ENCODE results near the gene MYLK4. TPM values are rescaled to one million over a fixed set of nuclear protein-coding genes. Genes with fewer than 3 reads are reported as not detected.

Gene MYLK4
- total RNA-seq, 1 donor from 2014 or later, result 0.23 TPM

GRCh38 chr6:2797564-2798031 lies 46.9 kb upstream of the MYLK4 start:
- Mint-ChIP-seq H3K27me3 (ENCODE audit: low read depth, unreplicated experiment) (no peaks in the 10 kb centered on the region), H3K4me3 (ENCODE audit: unreplicated experiment) (no peak overlapping the region), H3K36me3 (ENCODE audit: low read depth, unreplicated experiment) (peaks cover 8% of the 10 kb centered on the region), H3K9me3 (ENCODE audit: unreplicated experiment) (no peaks in the 10 kb centered on the region), H3K27ac (ENCODE audit: unreplicated experiment) (no peak overlapping the region), H3K4me1 (ENCODE audit: low read depth, unreplicated experiment) (peaks cover 10% of the 10 kb centered on the region)
- H3K27me3 ChIP-seq (ENCODE audit: insufficient read depth, low read length), result no peaks in the 10 kb centered on the region
- H3K36me3 ChIP-seq (ENCODE audit: insufficient read depth, low read length), result no peaks in the 10 kb centered on the region
- no peak overlapping the region for H2AFZ ChIP-seq (ENCODE audit: low read depth, low read length)
- no peak overlapping the region for H3K27ac ChIP-seq (ENCODE audit: low read depth, low read length)
- no peak overlapping the region for H3K4me3 ChIP-seq (ENCODE audit: insufficient read depth, low read depth, low read length)
- DNase-seq (ENCODE audit: low read depth), result no peak
- no peak for FAIRE-seq
- H3K9ac ChIP-seq (ENCODE audit: low read length), result no peak overlapping the region
- no peak for TF ChIP-seq EZH2 (IDR thresholded peaks at IDR 0.05; ENCODE audit: insufficient read depth, low read length)
- TF ChIP-seq, protein P1, sequence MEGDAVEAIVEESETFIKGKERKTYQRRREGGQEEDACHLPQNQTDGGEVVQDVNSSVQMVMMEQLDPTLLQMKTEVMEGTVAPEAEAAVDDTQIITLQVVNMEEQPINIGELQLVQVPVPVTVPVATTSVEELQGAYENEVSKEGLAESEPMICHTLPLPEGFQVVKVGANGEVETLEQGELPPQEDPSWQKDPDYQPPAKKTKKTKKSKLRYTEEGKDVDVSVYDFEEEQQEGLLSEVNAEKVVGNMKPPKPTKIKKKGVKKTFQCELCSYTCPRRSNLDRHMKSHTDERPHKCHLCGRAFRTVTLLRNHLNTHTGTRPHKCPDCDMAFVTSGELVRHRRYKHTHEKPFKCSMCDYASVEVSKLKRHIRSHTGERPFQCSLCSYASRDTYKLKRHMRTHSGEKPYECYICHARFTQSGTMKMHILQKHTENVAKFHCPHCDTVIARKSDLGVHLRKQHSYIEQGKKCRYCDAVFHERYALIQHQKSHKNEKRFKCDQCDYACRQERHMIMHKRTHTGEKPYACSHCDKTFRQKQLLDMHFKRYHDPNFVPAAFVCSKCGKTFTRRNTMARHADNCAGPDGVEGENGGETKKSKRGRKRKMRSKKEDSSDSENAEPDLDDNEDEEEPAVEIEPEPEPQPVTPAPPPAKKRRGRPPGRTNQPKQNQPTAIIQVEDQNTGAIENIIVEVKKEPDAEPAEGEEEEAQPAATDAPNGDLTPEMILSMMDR (IDR thresholded peaks at IDR 0.05; ENCODE audit: insufficient read depth, low read depth, low read length), result no peak
- H3K4me1 ChIP-seq (ENCODE audit: insufficient read depth, low read length), result peaks cover 7% of the 10 kb centered on the region
- no peak overlapping the region for H3K4me2 ChIP-seq (ENCODE audit: low read length)
- H3K9me3 ChIP-seq (ENCODE audit: insufficient read depth, low read depth, low read length), result no peaks in the 10 kb centered on the region
- no peaks in the 10 kb centered on the region for H3K79me2 ChIP-seq (ENCODE audit: insufficient read depth, low read length)
- no peaks in the 10 kb centered on the region for H4K20me1 ChIP-seq (ENCODE audit: insufficient read depth, low read length)

DNA sequence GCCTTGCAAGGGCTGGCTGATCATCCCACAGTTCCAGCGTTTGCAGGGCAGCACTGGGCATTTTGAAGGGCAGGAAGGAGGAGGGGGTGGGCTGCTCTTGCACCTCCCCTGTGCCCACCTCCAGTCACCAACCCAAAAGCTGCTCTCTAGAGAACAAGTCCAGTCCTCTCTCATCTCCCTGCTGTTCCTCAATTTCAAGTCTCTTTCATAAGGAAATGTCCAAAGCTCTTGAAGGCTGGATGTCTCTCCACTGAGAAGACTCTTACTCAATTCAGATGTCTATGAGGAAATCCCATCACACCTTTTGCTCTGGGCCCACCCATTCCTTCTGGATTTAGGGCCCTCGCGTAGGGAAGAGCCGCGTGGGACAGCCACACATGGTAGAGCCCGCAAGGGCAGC lies 46.1 kb upstream of the MYLK4 start:
- no peak overlapping the region for H3K27ac Mint-ChIP-seq (ENCODE audit: unreplicated experiment)
- H3K4me1 Mint-ChIP-seq (ENCODE audit: low read depth, unreplicated experiment), result peaks cover 10% of the 10 kb centered on the region
- H3K79me2 ChIP-seq (ENCODE audit: insufficient read depth, low read length), result no peaks in the 10 kb centered on the region
- H3K4me1 ChIP-seq (ENCODE audit: insufficient read depth, low read length), result peaks cover 10% of the 10 kb centered on the region
- no peak overlapping the region for H3K4me3 ChIP-seq (ENCODE audit: insufficient read depth, low read depth, low read length)
- TF ChIP-seq, protein P1 (IDR thresholded peaks at IDR 0.05; ENCODE audit: insufficient read depth, low read depth, low read length), result no peak
- no peak for TF ChIP-seq EZH2 (IDR thresholded peaks at IDR 0.05; ENCODE audit: insufficient read depth, low read length)
- H3K36me3 ChIP-seq (ENCODE audit: insufficient read depth, low read length), result no peaks in the 10 kb centered on the region
- no peak overlapping the region for H3K9ac ChIP-seq (ENCODE audit: low read length)
- peaks cover 8% of the 10 kb centered on the region for H3K36me3 Mint-ChIP-seq (ENCODE audit: low read depth, unreplicated experiment)
- no peaks in the 10 kb centered on the region for H3K27me3 ChIP-seq (ENCODE audit: insufficient read depth, low read length)
- H3K27ac ChIP-seq (ENCODE audit: low read depth, low read length), result no peak overlapping the region
- H3K4me2 ChIP-seq (ENCODE audit: low read length), result no peak overlapping the region
- H3K9me3 ChIP-seq (ENCODE audit: insufficient read depth, low read depth, low read length), result no peaks in the 10 kb centered on the region
- H2AFZ ChIP-seq (ENCODE audit: low read depth, low read length), result no peak overlapping the region
- no peak for DNase-seq (ENCODE audit: low read depth)
- H3K27me3 Mint-ChIP-seq (ENCODE audit: low read depth, unreplicated experiment), result no peaks in the 10 kb centered on the region
- no peaks in the 10 kb centered on the region for H4K20me1 ChIP-seq (ENCODE audit: insufficient read depth, low read length)
- no peaks in the 10 kb centered on the region for H3K9me3 Mint-ChIP-seq (ENCODE audit: unreplicated experiment)
- FAIRE-seq, result no peak
- H3K4me3 Mint-ChIP-seq (ENCODE audit: unreplicated experiment), result no peak overlapping the region

- Histone ChIP-seq H3K79me2 (ENCODE audit: insufficient read depth, low read length) (no peaks in the 10 kb centered on the region), H2AFZ (ENCODE audit: low read depth, low read length) (no peak overlapping the region), H3K36me3 (ENCODE audit: insufficient read depth, low read length) (no peaks in the 10 kb centered on the region), H3K9ac (ENCODE audit: low read length) (no peak overlapping the region), H3K4me3 (ENCODE audit: insufficient read depth, low read depth, low read length) (no peak overlapping the region), H4K20me1 (ENCODE audit: insufficient read depth, low read length) (no peaks in the 10 kb centered on the region), H3K27ac (ENCODE audit: low read depth, low read length) (no peak overlapping the region), H3K4me2 (ENCODE audit: low read length) (no peak overlapping the region), H3K4me1 (ENCODE audit: insufficient read depth, low read length) (peaks cover 15% of the 10 kb centered on the region), H3K27me3 (ENCODE audit: insufficient read depth, low read length) (no peaks in the 10 kb centered on the region), H3K9me3 (ENCODE audit: insufficient read depth, low read depth, low read length) (no peaks in the 10 kb centered on the region)
- Mint-ChIP-seq H3K4me1 (ENCODE audit: low read depth, unreplicated experiment) (peaks cover 12% of the 10 kb centered on the region), H3K27ac (ENCODE audit: unreplicated experiment) (no peak overlapping the region), H3K9me3 (ENCODE audit: unreplicated experiment) (no peaks in the 10 kb centered on the region), H3K36me3 (ENCODE audit: low read depth, unreplicated experiment) (peaks cover 8% of the 10 kb centered on the region), H3K27me3 (ENCODE audit: low read depth, unreplicated experiment) (no peaks in the 10 kb centered on the region), H3K4me3 (ENCODE audit: unreplicated experiment) (no peak overlapping the region)
- TF ChIP-seq EZH2 (IDR thresholded peaks at IDR 0.05; ENCODE audit: insufficient read depth, low read length), result no peak
- TF ChIP-seq, protein P1 (IDR thresholded peaks at IDR 0.05; ENCODE audit: insufficient read depth, low read depth, low read length), result no peak
- no peak for DNase-seq (ENCODE audit: low read depth)
- FAIRE-seq, result no peak
Measured at GRCh38 chr6:2795956-2796355, 45.2 kb upstream of the MYLK4 start.

Measured in astrocyte (in vitro differentiated cells and primary cell).